HG03196 (cell line): ENCODE results near the gene ZNF512B.
"Not testable (repeated sequence)": the region's sequence is repeated elsewhere in the genome, so short reads cannot be mapped to it uniquely, and the experiment has no call there.

Experiments
- ATAC-seq: cut with Tn5 transposase; IDR thresholded peaks from one replicate; pipeline ENCODE4 v1.9.1; 2021; ENCODE audit not compliant: unreplicated experiment

Gene ZNF512B, protein sequence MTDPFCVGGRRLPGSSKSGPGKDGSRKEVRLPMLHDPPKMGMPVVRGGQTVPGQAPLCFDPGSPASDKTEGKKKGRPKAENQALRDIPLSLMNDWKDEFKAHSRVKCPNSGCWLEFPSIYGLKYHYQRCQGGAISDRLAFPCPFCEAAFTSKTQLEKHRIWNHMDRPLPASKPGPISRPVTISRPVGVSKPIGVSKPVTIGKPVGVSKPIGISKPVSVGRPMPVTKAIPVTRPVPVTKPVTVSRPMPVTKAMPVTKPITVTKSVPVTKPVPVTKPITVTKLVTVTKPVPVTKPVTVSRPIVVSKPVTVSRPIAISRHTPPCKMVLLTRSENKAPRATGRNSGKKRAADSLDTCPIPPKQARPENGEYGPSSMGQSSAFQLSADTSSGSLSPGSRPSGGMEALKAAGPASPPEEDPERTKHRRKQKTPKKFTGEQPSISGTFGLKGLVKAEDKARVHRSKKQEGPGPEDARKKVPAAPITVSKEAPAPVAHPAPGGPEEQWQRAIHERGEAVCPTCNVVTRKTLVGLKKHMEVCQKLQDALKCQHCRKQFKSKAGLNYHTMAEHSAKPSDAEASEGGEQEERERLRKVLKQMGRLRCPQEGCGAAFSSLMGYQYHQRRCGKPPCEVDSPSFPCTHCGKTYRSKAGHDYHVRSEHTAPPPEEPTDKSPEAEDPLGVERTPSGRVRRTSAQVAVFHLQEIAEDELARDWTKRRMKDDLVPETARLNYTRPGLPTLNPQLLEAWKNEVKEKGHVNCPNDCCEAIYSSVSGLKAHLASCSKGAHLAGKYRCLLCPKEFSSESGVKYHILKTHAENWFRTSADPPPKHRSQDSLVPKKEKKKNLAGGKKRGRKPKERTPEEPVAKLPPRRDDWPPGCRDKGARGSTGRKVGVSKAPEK

GRCh38 chr20:63969838-63970713, at the start of gene ZNF512B:
TSS of gene ZNF512B (minus strand) at chr20:63969930. CDS start at chr20:63967950, 1,980 bp downstream.
- ATAC-seq = no peak

DNA sequence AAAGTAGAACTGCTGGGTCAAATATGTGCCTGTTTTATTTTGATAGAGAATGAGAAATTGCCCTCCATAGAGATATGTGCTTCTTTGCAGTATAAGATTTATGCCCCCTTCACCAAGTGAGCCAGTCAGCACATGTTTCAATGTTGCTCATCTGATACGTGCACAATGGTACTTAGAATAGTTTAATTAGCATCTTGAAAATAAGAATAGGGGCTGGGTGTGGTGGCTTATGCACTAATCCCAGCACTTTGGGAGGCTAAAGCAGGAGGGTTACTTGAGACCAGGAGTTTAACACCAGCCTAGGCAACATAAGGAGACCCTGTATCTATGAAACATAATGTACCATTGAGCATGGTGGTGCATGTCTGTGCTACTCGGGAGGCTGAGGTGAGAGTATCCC, 45.9 kb upstream of the ZNF512B start:
- ATAC-seq = no peak

GRCh38 chr20:64012385-64013154, 42.8 kb upstream of the ZNF512B start:
- ATAC-seq = not testable (repeated sequence)

DNA sequence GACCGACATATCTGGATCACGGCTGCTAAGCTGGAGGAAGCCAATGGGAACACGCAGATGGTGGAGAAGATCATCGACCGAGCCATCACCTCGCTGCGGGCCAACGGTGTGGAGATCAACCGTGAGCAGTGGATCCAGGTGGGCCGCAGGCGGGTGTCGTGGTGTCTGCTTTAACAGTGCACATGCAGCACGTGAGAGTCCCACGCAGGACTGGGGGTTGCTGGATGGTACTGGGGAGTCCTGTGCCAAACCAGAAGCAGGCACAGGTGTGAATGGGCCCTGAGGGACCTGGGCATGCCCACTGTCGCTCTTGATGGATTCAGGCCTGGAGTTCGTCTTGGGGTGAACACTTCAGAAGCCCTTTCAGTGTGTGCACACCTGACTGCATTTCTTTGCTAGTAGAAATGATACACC, 41.6 kb upstream of the ZNF512B start:
- no peak for ATAC-seq

- ATAC-seq = no peak
These were observed 41.0 kb upstream of the ZNF512B start for GRCh38 chr20:64010711-64011237.

DNA sequence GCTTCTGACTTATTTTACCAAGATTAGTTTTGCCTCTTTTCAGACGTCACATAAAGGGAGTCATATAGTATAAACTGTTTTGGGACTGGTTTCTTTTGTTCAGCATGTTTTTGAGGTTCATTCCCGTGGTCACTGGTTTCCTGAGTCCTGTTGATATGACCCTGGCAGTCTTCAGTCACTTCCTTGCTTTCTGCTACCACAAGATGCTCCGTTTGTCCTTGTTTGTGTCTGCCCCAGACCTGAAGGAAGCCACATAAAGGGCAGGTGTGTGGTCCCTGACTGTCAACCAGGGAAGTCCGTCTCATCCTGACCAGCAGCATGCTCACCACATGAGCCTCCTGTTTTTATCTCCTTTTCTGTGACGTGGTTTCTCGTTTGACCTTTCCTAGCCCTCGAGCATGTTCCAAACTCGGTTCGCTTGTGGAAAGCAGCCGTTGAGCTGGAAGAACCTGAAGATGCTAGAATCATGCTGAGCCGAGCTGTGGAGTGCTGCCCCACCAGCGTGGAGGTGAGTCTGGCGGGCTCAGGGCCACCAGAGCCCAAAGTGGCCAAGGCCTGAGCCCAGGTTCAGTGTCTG, 40.2 kb upstream of the ZNF512B start:
- no peak for ATAC-seq

GRCh38 chr20:64006902-64007301, 37.2 kb upstream of the ZNF512B start:
- ATAC-seq = no peak

GRCh38 chr20:64006490-64006889, 36.8 kb upstream of the ZNF512B start:
- ATAC-seq = no peak

DNA sequence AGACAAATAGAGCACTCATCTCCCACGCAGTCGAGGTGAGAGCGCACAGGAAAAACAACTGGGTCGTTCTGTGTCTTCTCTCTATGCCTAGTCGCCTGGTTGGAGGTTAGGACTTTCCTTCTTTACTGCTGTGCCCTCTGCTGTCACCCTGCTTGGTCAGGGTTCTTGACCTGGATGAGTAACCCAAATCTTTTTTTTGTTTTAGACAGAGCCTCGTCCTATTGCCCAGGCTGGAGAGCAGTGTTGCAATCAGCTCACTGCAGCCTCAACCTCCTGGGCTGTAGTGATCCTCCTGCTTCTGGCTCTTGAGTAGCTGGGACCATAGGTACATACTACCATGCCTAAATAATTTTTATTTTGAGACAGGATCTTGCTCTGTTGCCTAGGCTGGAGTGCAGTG, 35.7 kb upstream of the ZNF512B start:
- no peak for ATAC-seq

DNA sequence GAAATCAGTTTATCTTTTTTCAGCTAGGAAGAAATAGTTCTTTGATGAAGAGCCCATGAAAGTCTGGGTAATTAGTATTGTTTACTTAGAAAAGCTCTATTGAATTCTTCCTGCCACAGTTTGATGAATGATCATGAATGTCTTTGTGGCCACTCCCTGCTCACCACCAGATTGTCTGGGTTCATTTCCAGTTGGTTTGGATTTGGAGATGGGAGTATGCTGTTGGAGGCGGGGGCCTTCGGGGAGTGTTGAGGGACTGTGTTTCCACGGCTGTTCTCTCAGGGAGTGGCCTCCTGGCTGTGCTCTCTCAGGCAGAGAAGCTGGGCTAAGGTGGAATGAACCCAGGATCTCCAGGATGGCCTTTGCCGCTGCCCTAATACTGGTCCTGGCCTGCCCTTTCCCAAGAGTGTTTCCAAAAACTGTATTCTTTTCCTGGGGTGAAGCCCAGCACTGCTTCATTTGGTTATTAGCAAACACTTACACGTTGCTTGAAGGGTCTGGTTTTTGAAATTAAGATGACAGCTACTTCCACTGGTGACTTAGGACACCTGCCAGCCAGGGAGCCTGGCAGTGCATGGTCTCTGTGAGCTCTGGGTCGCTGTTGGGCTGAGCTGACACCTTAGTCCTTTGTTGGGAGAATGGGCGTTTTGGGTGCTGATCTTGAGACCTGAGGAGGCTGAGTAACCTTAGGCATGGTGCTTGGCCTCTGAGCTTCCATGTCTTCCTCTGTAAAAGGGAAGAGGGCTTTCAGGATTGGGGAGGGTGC, 34.4 kb upstream of the ZNF512B start:
- no peak for ATAC-seq

DNA sequence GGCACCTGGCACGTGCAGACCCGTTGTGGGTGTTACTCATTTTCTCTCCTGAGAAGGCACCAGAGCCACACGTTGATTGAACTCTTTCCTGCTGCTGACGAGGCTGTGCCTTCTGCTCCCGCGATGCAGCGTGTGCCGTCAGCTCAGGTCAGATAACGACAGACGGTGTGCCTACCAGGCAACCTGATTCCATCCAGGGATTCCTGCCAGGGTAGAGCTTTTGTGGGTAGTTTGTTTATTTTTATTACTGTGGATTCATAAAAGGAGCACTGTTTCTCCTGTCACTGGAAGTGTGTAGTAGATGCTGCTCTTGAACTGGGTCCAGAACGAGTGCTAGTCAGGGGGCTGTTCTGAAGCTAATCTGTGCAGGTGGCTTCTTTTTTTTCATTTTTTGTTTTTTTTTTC, 31.9 kb upstream of the ZNF512B start:
- no peak for ATAC-seq

GRCh38 chr20:64000906-64001305, 31.2 kb upstream of the ZNF512B start:
- no peak for ATAC-seq

DNA sequence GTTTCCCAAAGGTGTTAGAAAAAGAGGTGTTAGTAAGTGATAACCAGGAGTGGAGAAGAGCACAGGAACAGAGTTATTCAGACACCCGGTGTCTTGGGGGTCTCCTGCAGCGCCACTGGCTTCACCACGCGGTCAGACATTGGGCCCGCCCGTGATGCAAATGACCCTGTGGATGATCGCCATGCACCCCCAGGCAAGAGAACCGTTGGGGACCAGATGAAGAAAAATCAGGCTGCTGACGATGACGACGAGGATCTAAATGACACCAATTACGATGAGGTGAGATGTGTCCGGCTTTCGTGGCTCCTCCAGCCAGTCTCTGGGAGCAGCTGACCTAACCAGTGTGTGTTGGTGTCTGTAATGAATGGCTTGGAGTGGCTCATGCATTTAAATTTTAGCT, 13.2 kb upstream of the ZNF512B start:
- ATAC-seq = no peak

DNA sequence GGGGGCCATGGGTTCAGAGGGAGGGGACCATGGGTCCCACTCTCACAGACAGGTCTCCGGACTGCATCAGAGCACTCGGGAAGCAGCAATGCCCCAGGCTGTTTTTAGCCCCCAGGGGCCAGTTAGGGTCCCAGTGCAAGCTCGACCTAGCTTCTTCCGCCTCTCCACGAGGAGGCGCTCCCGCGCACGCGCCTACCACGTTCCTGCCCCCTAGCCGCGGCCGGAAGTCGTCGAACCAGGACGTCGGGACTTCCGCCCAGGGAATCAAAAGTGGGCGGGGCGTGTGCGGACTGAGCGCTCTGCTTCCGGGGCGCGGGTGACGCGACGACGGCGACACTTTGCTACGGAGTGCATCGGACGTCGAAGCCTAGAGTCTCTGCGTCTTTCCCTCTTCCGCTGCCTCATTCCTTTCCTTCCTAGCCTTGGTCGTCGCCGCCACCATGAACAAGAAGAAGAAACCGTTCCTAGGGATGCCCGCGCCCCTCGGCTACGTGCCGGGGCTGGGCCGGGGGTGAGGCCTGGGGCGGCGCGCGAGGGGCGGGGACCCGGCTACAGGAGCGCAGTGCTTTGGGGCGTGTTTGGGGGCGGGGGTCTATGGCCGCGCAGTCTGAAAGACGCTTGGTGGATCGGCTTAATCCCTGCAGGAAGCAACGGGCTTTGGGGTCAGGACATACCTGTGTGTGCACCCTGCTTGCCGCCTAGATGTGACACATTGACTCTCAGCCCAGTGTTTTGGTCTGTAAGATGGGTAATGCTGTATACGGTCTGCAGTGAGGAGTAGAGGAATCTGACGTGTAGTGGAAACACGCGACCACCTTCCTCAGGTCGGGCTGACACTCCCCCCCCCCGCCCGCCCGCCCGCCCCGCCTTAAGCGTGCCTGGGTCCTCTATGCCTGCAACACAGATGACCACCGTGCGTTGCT, 11.3 kb upstream of the ZNF512B start, which contains the start of gene PRPF6:
Gene PRPF6, plus strand, starts transcription at position 327 of the 923 bp plus-strand sequence. Its CDS starts 114 bp downstream, at position 441.
- ATAC-seq = peak; percentile 48

- ATAC-seq = peak; percentile 13
These were observed 10.6 kb upstream of the ZNF512B start for GRCh38 chr20:63980317-63980805.

DNA sequence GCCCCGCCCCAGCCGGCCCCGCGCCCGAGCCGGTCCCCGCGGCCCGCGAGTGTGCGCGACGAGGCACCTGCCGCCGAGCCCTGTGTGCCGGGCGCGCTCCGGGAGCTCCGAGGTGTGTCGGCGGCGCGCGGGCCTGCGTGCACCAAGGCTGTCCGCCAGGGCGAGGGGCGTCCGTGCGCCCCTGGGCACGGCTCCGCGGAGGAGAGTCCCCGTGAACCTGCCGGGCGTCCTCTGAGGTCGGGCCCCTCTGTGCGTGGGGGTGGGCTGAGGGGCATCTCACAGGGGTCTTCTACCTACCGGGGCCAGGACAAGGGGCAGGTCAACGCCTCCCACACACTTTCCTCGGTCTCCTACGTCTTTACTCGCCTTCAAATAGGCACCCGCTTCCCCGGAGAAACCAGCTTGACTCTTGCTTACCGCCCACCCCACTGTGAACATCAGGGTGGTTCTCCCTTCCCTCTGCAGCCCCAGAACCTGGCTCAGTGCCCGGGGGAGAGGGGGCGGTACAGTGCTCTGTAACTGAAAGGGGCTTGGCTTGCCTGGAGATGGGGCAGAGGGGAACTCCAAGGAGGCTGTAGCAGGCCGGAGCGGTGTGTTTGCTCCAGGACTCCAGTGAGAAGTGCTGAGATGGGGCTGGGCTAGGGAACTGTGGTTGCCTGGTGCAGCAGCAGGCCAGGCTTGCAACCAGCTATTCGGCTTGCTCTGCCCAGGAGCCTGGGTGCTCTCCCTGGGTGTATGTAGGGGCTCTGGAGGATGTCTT, 10.0 kb upstream of the ZNF512B start, which contains the start of gene SAMD10:
Gene SAMD10, minus strand, starts transcription at position 86 of the 760 bp plus-strand sequence. CDS start 175 bp downstream, outside the sequence.
- peak; percentile 34 for ATAC-seq

GRCh38 chr20:63979229-63979556, 9.5 kb upstream of the ZNF512B start:
- no peak for ATAC-seq
